HepG2 (cell line): Measurements from ENCODE around the gene CLIC5. TPM values are rescaled to one million over a fixed set of nuclear protein-coding genes. Genes with fewer than 3 reads are reported as not detected.
A peak's percentile ranks its signal among the peaks of the same experiment; 100 is the strongest.

Experiments
- ATAC-seq: fragments of 200-7000 bp; cut with Tn5 transposase; 3 replicates; pipeline ENCODE4 v1.9.1; 2020; ENCODE audit warnings: mild to moderate bottlenecking, moderate library complexity
- BruUV-seq: library from RNA; stranded (reverse); fragments of 400-500 nt; replicated peaks from 2 replicates; lab custom pipeline; 2021; lab: Mats Ljungman, UMichigan
- CTCF ChIA-PET: fragments of 300-600 bp; formaldehyde crosslinking; extraction: SDS; loops from one replicate; lab custom pipeline; 2021; ENCODE audit warnings: low total read pairs, inconsistent platforms, low intra/inter-chr PET ratio; lab: Yijun Ruan, JAX
- POLR2A ChIA-PET: fragments of 350-600 bp; sonication (Branson Sonifier 250); formaldehyde crosslinking; loops from one replicate; lab custom pipeline; 2020; ENCODE audit warnings: antibody characterized with exemption, inconsistent platforms; lab: Yijun Ruan, JAX
- DNase-seq: peaks from one replicate; pipeline ENCODE4 v3.0.0-alpha.2; 2015; ENCODE audit warnings: low spot score
- FAIRE-seq: peaks from 3 replicates; lab custom pipeline; 2011; peaks lifted over from hg19 to GRCh38; lab: Jason Lieb, UNC
- H2AFZ ChIP-seq: one replicate; pipeline ENCODE4 v1.6.1; 2011; ENCODE audit warnings: low read length, inconsistent platforms
- H3K27ac ChIP-seq: fragments of 300-600 bp; 3 replicates; pipeline ENCODE4 v1.8.0; 2011; ENCODE audit warnings: mixed run types, mild to moderate bottlenecking, mixed read lengths, low read length, inconsistent platforms; ENCODE audit not compliant: insufficient read depth; ENCODE audit errors: extremely low read length
- H3K27me3 ChIP-seq, 2 experiments: fragments of 200-600 bp in 1 of 2; 2 replicates in 1 of 2; 3 replicates in 1 of 2; pipeline versions ENCODE4 v1.6.0 to v1.8.0; 2011; ENCODE audit warnings: low read length in 2 of 2, mild to moderate bottlenecking in 2 of 2, moderate library complexity in 2 of 2, inconsistent platforms in 1 of 2; ENCODE audit not compliant: insufficient read depth in 2 of 2, control insufficient read depth in 1 of 2
- H3K36me3 ChIP-seq, 2 experiments: fragments of 200-600 bp in 1 of 2; replicated peaks in 1 of 2; 2 replicates in 1 of 2; 3 replicates in 1 of 2; pipeline versions ENCODE4 v1.5.1 to v1.8.0; 2011; ENCODE audit warnings: low read length in 2 of 2, inconsistent platforms in 1 of 2; ENCODE audit not compliant: insufficient read depth in 2 of 2, control insufficient read depth in 1 of 2
- H3K4me1 ChIP-seq: 2 replicates; pipeline ENCODE4 v1.5.1; 2012; ENCODE audit warnings: low read length, inconsistent platforms; ENCODE audit not compliant: insufficient read depth
- H3K4me2 ChIP-seq: 2 replicates; pipeline ENCODE4 v1.6.0; 2011; ENCODE audit warnings: low read depth, low read length, inconsistent platforms
- H3K4me3 ChIP-seq, 3 experiments: fragments of 200-600 bp in 1 of 3; sonication (generic), shearing (Covaris generic) in 1 of 3; replicated peaks in 1 of 3; 2 replicates each; pipeline ENCODE4 v1.5.1; 2011 to 2016; ENCODE audit warnings: low read length in 3 of 3, inconsistent platforms in 2 of 3, low read depth in 2 of 3, mild to moderate bottlenecking in 2 of 3, control low read depth in 1 of 3, mixed read lengths in 1 of 3; ENCODE audit not compliant: insufficient read depth in 1 of 3
- H3K79me2 ChIP-seq: one replicate; pipeline ENCODE4 v1.6.1; 2011; ENCODE audit warnings: low read length, inconsistent platforms; ENCODE audit not compliant: insufficient read depth
- H3K9ac ChIP-seq: 2 replicates; pipeline ENCODE4 v1.6.0; 2011; ENCODE audit warnings: mild to moderate bottlenecking, low read depth, low read length, inconsistent platforms; ENCODE audit not compliant: insufficient read depth
- H3K9me3 ChIP-seq: 2 replicates; pipeline ENCODE4 v1.5.1; 2012; ENCODE audit warnings: mild to moderate bottlenecking, low read length
- H4K20me1 ChIP-seq: 2 replicates; pipeline ENCODE4 v1.6.0; 2011; ENCODE audit warnings: inconsistent platforms, mild to moderate bottlenecking, low read length, moderate library complexity; ENCODE audit not compliant: insufficient read depth
- EED ChIP-seq: sonication (generic); formaldehyde crosslinking; IDR thresholded peaks from 2 replicates; pipeline ENCODE4 v1.5.0; 2020; ENCODE audit warnings: mild to moderate bottlenecking, missing genetic modification reagents
- HNRNPL ChIP-seq: fragments of 200-400 bp; formaldehyde crosslinking; IDR thresholded peaks from 2 replicates; pipeline ENCODE4 v1.6.1; 2017; ENCODE audit warnings: mild to moderate bottlenecking, low read depth, low read length
- KDM6A ChIP-seq: IDR thresholded peaks from 2 replicates; pipeline ENCODE4 v1.6.1; 2016; ENCODE audit warnings: low read depth
- MLLT10 ChIP-seq: sonication (generic); formaldehyde crosslinking; IDR thresholded peaks from 2 replicates; pipeline ENCODE4 v1.4.0; 2020; ENCODE audit warnings: missing genetic modification reagents
- NKX3-1 ChIP-seq: sonication (generic); formaldehyde crosslinking; IDR thresholded peaks from 2 replicates; pipeline ENCODE4 v1.5.0; 2020; ENCODE audit warnings: missing genetic modification reagents
- TEAD3 ChIP-seq: optimal IDR thresholded peaks from 2 replicates; pipeline ENCODE3; 2016; ENCODE audit warnings: borderline replicate concordance
- ZNF138 ChIP-seq: sonication (generic); formaldehyde crosslinking; IDR thresholded peaks from 2 replicates; pipeline ENCODE4 v1.5.0; 2020; ENCODE audit warnings: mild to moderate bottlenecking, low read depth, missing genetic modification reagents
- ZNF30 ChIP-seq: sonication (generic); formaldehyde crosslinking; IDR thresholded peaks from 2 replicates; pipeline ENCODE4 v1.5.0; 2020; ENCODE audit warnings: mild to moderate bottlenecking, missing genetic modification reagents
- ZNF335 ChIP-seq: sonication (generic); formaldehyde crosslinking; IDR thresholded peaks from 2 replicates; pipeline ENCODE4 v1.4.0; 2020; ENCODE audit warnings: missing genetic modification reagents
- ZNF350 ChIP-seq: sonication (generic); formaldehyde crosslinking; IDR thresholded peaks from 2 replicates; pipeline ENCODE4 v1.4.0; 2020; ENCODE audit warnings: mild to moderate bottlenecking, low read depth, missing genetic modification reagents, borderline replicate concordance
- ZNF674 ChIP-seq: sonication (generic); formaldehyde crosslinking; IDR thresholded peaks from 2 replicates; pipeline ENCODE4 v1.5.0; 2020; ENCODE audit warnings: low read depth, mild to moderate bottlenecking, missing genetic modification reagents
- ZNF761 ChIP-seq: sonication (generic); formaldehyde crosslinking; conservative IDR thresholded peaks from 2 replicates; pipeline ENCODE4 v1.4.0; 2020; ENCODE audit warnings: mild to moderate bottlenecking, missing genetic modification reagents
- WGBS: methylation state at CpG from one replicate; pipeline ENCODE4 v1.1.6; 2017; ENCODE audit warnings: low lambda C conversion rate; 5-methylcytosine and 5-hydroxymethylcytosine counted together
- in situ Hi-C: cut with HindIII; loops from 2 replicates; pipeline ENCODE4 v1.10.0; 2017; ENCODE audit warnings: low pct_unique_long_range_greater_than_20kb; ENCODE audit not compliant: extremely low pct_ligation_motif_present
- intact Hi-C: fragments of 100-400 bp; cut with micrococcal nuclease; formaldehyde crosslinking; loops from one replicate; pipeline ENCODE4 v1.10.0; 2022; ENCODE audit not compliant: unreplicated experiment
- polyA plus RNA-seq, 8 experiments: library from polyadenylated mRNA; depleted of rRNA in 3 of 8; stranded (reverse) in 7 of 8; unstranded in 1 of 8; fragments of >200 nt; fragmentation: Illumina TruSeq in 4 of 8; extraction: Trizol in 4 of 8; gene quantifications; 2 replicates each; pipeline versions ENCODE4 v1.2.1 to v1.2.3, GENCODE V29; 2011 to 2016; ENCODE audit warnings: low read depth in 4 of 8, missing spikeins in 1 of 8, mixed read lengths in 1 of 8; ENCODE audit not compliant: insufficient read depth in 1 of 8
- total RNA-seq, 5 experiments: library from RNA; depleted of rRNA; stranded (reverse); fragments of >200 nt; fragmentation: Illumina TruSeq; extraction: Trizol; gene quantifications; 2 replicates each; pipeline ENCODE4 v1.2.3, GENCODE V29; 2016; ENCODE audit warnings: low read depth in 1 of 5
- TF ChIP-seq, protein P1 (sequence below): sonication (generic); formaldehyde crosslinking; IDR thresholded peaks from 2 replicates; pipeline ENCODE4 v1.4.0; 2020; ENCODE audit warnings: mild to moderate bottlenecking, missing genetic modification reagents
- TF ChIP-seq, protein P2 (sequence below): sonication (generic); formaldehyde crosslinking; IDR thresholded peaks from 2 replicates; pipeline ENCODE4 v1.4.0; 2020; ENCODE audit warnings: mild to moderate bottlenecking, missing genetic modification reagents
- TF ChIP-seq, protein P3 (sequence below): sonication (generic); formaldehyde crosslinking; conservative IDR thresholded peaks from 2 replicates; pipeline ENCODE4 v1.4.0; 2020; ENCODE audit warnings: missing genetic modification reagents

CLIC5 gene
- total and polyA plus RNA-seq, 2 of the 13 experiments (the other 11 are each of a cell fraction or from before 2014, with no cell fraction given), result not detected

DNA sequence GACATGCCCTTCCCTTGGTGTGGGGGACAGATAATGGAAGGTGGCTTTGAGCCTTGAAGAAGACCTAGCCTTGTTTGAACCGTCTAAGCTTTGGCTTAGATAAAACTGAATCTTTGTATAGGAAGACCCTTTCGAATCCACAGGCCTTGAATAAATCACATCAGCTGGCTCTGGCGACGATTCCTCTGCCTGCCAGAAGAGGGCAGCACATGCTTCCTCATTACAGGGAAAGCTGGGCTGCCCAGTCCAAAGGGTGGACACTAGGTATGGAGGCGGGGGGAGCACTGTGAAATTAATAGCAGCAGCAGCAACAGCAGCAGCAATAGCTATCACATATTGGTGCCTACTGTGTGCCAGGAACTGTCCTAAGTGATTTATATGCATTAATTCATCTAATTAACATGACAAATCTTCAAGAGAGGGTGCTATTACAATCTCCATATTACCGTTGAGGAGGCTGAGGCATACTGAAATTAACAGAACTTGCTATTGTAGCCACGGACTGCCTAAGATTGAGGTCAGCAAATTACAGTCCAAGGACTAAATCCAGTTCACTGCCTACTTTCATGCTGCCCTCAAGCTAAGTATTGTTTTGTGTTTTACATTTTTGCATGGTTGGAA, 85.1 kb downstream of the CLIC5 start:
- no peak overlapping the region for H3K27ac ChIP-seq
- H4K20me1 ChIP-seq, result no peaks in the 10 kb centered on the region; the same call in 1 of the 2 replicates
- ChIA-PET CTCF (no interaction called here), POLR2A (no interaction called here)
- no peak overlapping the region for H3K9ac ChIP-seq
- no peak overlapping the region for H2AFZ ChIP-seq
- H3K36me3 ChIP-seq, result no peaks in the 10 kb centered on the region
- H3K4me2 ChIP-seq, result no peak overlapping the region
- intact Hi-C loops, result loop anchor here (1.0 kb wide), 2 partner anchors 480 to 696 kb away; no protein-coding TSS in a partner anchor
- peaks cover 5 to 7% of the 10 kb centered on the region in 2 experiments; a peak in 3 of 5 replicates for H3K27me3 ChIP-seq
- H3K4me3 ChIP-seq, result no peak overlapping the region
- no peaks in the 10 kb centered on the region for H3K79me2 ChIP-seq
- no peaks in the 10 kb centered on the region for H3K9me3 ChIP-seq
- no peaks in the 10 kb centered on the region for H3K4me1 ChIP-seq
- in situ Hi-C loops, result no loop called here
- DNase-seq (peak; percentile 47), ATAC-seq (peak; percentile 92), FAIRE-seq (peak; percentile 61)
- WGBS, result 8% methylated on average over 7 of the region's 7 CpGs
- BruUV-seq, result no TSS peak
- TF ChIP-seq EED (CRISPR knock-in tag), result no peak
- TF ChIP-seq, protein P1, sequence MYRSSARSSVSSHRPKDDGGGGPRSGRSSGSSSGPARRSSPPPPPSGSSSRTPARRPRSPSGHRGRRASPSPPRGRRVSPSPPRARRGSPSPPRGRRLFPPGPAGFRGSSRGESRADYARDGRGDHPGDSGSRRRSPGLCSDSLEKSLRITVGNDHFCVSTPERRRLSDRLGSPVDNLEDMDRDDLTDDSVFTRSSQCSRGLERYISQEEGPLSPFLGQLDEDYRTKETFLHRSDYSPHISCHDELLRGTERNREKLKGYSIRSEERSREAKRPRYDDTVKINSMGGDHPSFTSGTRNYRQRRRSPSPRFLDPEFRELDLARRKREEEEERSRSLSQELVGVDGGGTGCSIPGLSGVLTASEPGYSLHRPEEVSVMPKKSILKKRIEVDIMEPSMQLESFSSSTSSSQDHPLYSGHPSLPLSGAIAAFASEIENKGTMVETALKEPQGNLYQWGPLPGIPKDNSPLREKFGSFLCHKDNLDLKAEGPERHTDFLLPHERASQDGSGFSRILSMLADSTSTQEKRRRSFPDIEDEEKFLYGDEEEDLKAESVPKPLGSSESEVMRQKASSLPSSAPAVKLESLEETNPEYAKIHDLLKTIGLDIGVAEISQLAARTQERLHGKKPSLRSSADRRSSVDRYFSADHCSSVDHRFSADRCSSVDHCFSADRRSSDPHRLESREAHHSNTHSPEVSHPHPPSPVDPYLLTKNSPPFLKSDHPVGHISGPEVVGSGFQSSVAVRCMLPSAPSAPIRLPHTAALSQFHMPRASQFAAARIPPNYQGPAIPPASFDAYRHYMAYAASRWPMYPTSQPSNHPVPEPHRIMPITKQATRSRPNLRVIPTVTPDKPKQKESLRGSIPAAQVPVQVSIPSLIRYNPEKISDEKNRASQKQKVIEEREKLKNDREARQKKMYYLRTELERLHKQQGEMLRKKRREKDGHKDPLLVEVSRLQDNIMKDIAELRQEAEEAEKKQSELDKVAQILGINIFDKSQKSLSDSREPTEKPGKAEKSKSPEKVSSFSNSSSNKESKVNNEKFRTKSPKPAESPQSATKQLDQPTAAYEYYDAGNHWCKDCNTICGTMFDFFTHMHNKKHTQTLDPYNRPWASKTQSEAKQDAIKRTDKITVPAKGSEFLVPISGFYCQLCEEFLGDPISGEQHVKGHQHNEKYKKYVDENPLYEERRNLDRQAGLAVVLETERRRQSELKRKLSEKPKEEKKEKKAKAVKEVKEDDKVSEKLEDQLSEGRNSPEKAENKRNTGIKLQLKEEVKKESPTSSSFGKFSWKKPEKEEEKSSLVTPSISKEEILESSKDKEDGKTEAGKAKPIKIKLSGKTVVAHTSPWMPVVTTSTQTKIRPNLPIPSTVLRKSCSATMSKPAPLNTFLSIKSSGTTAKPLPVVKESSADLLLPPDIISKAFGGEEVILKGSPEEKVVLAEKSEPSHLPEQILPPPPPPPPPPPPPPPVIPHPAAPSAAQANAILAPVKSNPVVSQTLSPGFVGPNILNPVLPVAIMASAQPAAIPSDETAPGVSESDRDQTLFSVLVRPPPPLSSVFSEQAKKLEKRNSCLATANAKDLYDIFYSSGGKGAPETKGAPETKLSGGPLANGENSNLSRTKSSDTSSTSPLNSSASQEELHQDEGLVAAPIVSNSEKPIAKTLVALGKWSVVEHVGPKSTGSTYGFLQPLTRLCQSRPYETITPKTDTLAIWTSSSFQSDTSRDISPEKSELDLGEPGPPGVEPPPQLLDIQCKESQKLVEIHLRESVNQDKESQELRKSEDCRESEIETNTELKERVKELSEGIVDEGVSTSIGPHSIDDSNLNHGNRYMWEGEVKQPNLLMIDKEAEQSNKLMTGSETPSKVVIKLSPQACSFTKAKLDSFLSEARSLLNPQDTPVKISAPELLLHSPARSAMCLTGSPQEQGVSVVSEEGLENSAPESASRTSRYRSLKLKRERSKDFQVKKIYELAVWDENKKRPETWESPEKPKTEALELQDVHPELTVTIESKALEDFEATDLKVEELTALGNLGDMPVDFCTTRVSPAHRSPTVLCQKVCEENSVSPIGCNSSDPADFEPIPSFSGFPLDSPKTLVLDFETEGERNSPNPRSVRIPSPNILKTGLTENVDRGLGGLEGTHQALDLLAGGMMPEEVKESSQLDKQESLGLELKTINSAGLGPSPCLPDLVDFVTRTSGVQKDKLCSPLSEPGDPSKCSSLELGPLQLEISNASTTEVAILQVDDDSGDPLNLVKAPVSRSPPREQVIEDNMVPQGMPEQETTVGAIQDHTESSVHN (CRISPR knock-in tag), result no peak
- no peak for TF ChIP-seq MLLT10 (CRISPR knock-in tag)
- TF ChIP-seq, protein P2, sequence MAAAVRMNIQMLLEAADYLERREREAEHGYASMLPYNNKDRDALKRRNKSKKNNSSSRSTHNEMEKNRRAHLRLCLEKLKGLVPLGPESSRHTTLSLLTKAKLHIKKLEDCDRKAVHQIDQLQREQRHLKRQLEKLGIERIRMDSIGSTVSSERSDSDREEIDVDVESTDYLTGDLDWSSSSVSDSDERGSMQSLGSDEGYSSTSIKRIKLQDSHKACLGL, result no peak
- TF ChIP-seq ZNF674, result no peak
- no peak for TF ChIP-seq HNRNPL
- TF ChIP-seq ZNF761 (CRISPR knock-in tag), result no peak
- TF ChIP-seq ZNF138 (CRISPR knock-in tag), result no peak
- TF ChIP-seq NKX3-1, result no peak
- TF ChIP-seq, protein P3, sequence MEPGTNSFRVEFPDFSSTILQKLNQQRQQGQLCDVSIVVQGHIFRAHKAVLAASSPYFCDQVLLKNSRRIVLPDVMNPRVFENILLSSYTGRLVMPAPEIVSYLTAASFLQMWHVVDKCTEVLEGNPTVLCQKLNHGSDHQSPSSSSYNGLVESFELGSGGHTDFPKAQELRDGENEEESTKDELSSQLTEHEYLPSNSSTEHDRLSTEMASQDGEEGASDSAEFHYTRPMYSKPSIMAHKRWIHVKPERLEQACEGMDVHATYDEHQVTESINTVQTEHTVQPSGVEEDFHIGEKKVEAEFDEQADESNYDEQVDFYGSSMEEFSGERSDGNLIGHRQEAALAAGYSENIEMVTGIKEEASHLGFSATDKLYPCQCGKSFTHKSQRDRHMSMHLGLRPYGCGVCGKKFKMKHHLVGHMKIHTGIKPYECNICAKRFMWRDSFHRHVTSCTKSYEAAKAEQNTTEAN (CRISPR knock-in tag), result no peak
- TF ChIP-seq ZNF30 (CRISPR knock-in tag), result no peak
- peak; percentile 39 for TF ChIP-seq TEAD3 (CRISPR knock-in tag)
- TF ChIP-seq ZNF335 (CRISPR knock-in tag), result no peak
- no peak for TF ChIP-seq KDM6A (CRISPR knock-in tag)
- no peak for TF ChIP-seq ZNF350 (CRISPR knock-in tag)
